DND-41 (cell line): ENCODE measurements around the gene SELL.

Experiments
- ATAC-seq: fragments of 200-7000 bp; cut with Tn5 transposase; 3 replicates; pipeline ENCODE4 v1.9.1; 2021; ENCODE audit warnings: low read depth; ENCODE audit not compliant: insufficient read depth
- DNase-seq: peaks from one replicate; pipeline ENCODE4 v3.0.0-alpha.2; 2020
- H2AFZ ChIP-seq: 2 replicates; pipeline ENCODE4 v1.6.0; 2012; ENCODE audit warnings: low read depth, low read length
- H3K27ac ChIP-seq: 2 replicates; pipeline ENCODE4 v1.5.1; 2012; ENCODE audit warnings: low read length, inconsistent platforms
- H3K27me3 ChIP-seq: fragments of 200-600 bp; sonication (generic); 2 replicates; pipeline ENCODE4 v1.6.0; 2012; ENCODE audit warnings: low read length, mild to moderate bottlenecking, inconsistent platforms; ENCODE audit not compliant: insufficient read depth, poor library complexity
- H3K36me3 ChIP-seq: 2 replicates; pipeline ENCODE4 v1.5.1; 2012; ENCODE audit warnings: low read length, inconsistent platforms; ENCODE audit not compliant: insufficient read depth
- H3K4me1 ChIP-seq: 2 replicates; pipeline ENCODE4 v1.5.1; 2012; ENCODE audit warnings: mild to moderate bottlenecking, low read length; ENCODE audit not compliant: insufficient read depth
- H3K4me2 ChIP-seq: 2 replicates; pipeline ENCODE4 v1.6.0; 2012; ENCODE audit warnings: mild to moderate bottlenecking, moderate library complexity, low read length, inconsistent platforms; ENCODE audit not compliant: insufficient read depth
- H3K4me3 ChIP-seq, 2 experiments: fragments of 200-600 bp in 1 of 2; shearing (Covaris generic) in 1 of 2; 2 replicates each; pipeline ENCODE4 v1.5.1; 2012 to 2016; ENCODE audit warnings: inconsistent platforms in 2 of 2, low read length in 2 of 2, mild to moderate bottlenecking in 2 of 2, low read depth in 1 of 2, moderate library complexity in 1 of 2
- H3K79me2 ChIP-seq: 2 replicates; pipeline ENCODE4 v1.6.0; 2012; ENCODE audit warnings: low read length, inconsistent platforms; ENCODE audit not compliant: insufficient read depth
- H3K9ac ChIP-seq: 2 replicates; pipeline ENCODE4 v1.6.0; 2012; ENCODE audit warnings: low read depth, mild to moderate bottlenecking, inconsistent platforms, low read length, moderate library complexity
- H3K9me3 ChIP-seq: 2 replicates; pipeline ENCODE4 v1.5.1; 2012; ENCODE audit warnings: low read length, moderate library complexity, mild to moderate bottlenecking, inconsistent platforms; ENCODE audit not compliant: insufficient read depth, severe bottlenecking
- H4K20me1 ChIP-seq: 2 replicates; pipeline ENCODE4 v1.6.0; 2012; ENCODE audit warnings: low read length; ENCODE audit not compliant: insufficient read depth
- CTCF ChIP-seq: IDR thresholded peaks from 2 replicates; pipeline ENCODE4 v1.5.1; 2012; ENCODE audit warnings: borderline replicate concordance, low read length, moderate library complexity, mild to moderate bottlenecking; ENCODE audit not compliant: poor library complexity, severe bottlenecking; ENCODE audit errors: extremely low read depth
- EZH2 ChIP-seq: IDR thresholded peaks from 3 replicates; pipeline ENCODE4 v1.6.1; 2012; ENCODE audit warnings: borderline replicate concordance, low read depth, mild to moderate bottlenecking, moderate library complexity, low read length, inconsistent platforms; ENCODE audit not compliant: severe bottlenecking

The SELL gene

GRCh38 chr1:169698976-169699375, 12.4 kb downstream of the SELL start:
- DNase-seq (peak; percentile 61), ATAC-seq (peak; percentile 48)
- Histone ChIP-seq H3K4me3 (no peak overlapping the region), H3K36me3 (peaks cover 81% of the 10 kb centered on the region), H3K4me1 (peaks cover 100% of the 10 kb centered on the region), H3K27me3 (no peaks in the 10 kb centered on the region), H3K9ac (peak overlapping the region; percentile 45), H3K9me3 (no peaks in the 10 kb centered on the region), H3K79me2 (peaks cover 26% of the 10 kb centered on the region), H2AFZ (no peak overlapping the region), H3K4me2 (peak overlapping the region; percentile 35), H4K20me1 (no peaks in the 10 kb centered on the region), H3K27ac (peak overlapping the region; percentile 97)
- TF ChIP-seq CTCF (no peak), EZH2 (no peak)

- Histone ChIP-seq H3K36me3 (peaks cover 69% of the 10 kb centered on the region), H3K4me1 (peaks cover 100% of the 10 kb centered on the region), H3K9me3 (no peaks in the 10 kb centered on the region), H3K27ac (peak overlapping the region; percentile 97), H3K27me3 (no peaks in the 10 kb centered on the region), H3K4me3 (peak overlapping the region in 1 of 2 experiments; percentile 13; a peak in 1 of 4 replicates), H2AFZ (no peak overlapping the region), H3K79me2 (peaks cover 15% of the 10 kb centered on the region), H3K4me2 (peak overlapping the region; percentile 5; the same call in 1 of the 2 replicates), H3K9ac (peak overlapping the region; percentile 45), H4K20me1 (no peaks in the 10 kb centered on the region)
- TF ChIP-seq CTCF = no peak
- no peak for TF ChIP-seq EZH2
- ATAC-seq = no peak
- DNase-seq = no peak
These were observed 13.7 kb downstream of the SELL start for GRCh38 chr1:169697755-169698154.

- Histone ChIP-seq H3K27ac (peak overlapping the region; percentile 97), H3K9ac (peak overlapping the region; percentile 49; the same call in 1 of the 2 replicates), H3K4me3 (no peak overlapping the region), H3K4me1 (peaks cover 100% of the 10 kb centered on the region), H3K9me3 (no peaks in the 10 kb centered on the region), H3K79me2 (peaks cover 10% of the 10 kb centered on the region), H3K4me2 (peak overlapping the region; percentile 13), H3K27me3 (no peaks in the 10 kb centered on the region), H2AFZ (no peak overlapping the region), H4K20me1 (no peaks in the 10 kb centered on the region), H3K36me3 (peaks cover 58% of the 10 kb centered on the region)
- ATAC-seq (no peak), DNase-seq (no peak)
- no peak for TF ChIP-seq EZH2
These were observed 14.9 kb downstream of the SELL start for GRCh38 chr1:169696273-169697100.

GRCh38 chr1:169694304-169695075, 16.9 kb downstream of the SELL start:
- ATAC-seq = peak; percentile 78
- Histone ChIP-seq H3K79me2 (peaks cover 5% of the 10 kb centered on the region), H3K9me3 (no peaks in the 10 kb centered on the region), H3K36me3 (peaks cover 54% of the 10 kb centered on the region), H3K27me3 (no peaks in the 10 kb centered on the region), H2AFZ (peak overlapping the region; percentile 12; the same call in 1 of the 2 replicates), H3K4me2 (peak overlapping the region; percentile 55), H3K4me3 (peak overlapping the region in 1 of 2 experiments; percentile 19; a peak in 1 of 4 replicates), H4K20me1 (no peaks in the 10 kb centered on the region), H3K27ac (peak overlapping the region; percentile 97), H3K4me1 (peaks cover 100% of the 10 kb centered on the region), H3K9ac (peak overlapping the region; percentile 49)
- TF ChIP-seq CTCF (peak; percentile 75), EZH2 (no peak)
- DNase-seq = peak; percentile 82
